ENCODE results near the gene ETFBKMT.

DNA sequence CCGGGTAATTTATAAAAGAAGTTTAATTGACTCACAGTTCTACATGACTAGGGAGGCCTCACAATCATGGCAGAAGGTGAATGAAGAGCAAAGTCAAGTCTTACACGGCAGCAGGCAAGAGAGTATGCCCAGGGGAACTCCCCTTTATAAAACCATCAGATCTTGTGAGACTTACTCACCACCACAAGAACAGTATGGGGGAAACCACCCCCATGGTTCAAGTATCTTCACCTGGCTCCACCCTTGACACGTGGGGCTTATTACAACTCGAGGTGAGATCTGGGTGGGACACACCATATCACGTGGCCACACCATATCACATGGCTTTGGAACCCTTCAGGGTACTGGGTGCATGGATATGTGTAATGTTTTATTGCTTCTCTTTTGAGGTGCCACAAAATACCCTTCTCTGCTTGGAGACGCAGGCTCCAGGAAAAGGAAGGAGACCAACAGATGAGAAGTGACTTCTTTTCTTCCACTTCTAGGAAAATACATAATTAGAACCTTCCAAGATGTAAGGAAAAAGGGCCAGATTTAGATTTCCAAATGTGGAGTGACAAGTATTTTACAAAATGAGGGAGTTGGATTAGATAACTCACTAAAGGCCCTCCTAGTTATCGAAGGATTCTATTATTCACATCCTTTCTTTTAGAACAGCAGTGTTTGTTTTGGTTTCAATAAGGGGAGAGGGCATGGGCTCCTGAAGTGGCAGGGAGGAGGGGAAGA is 33.1 kb upstream of the ETFBKMT start:
- TF ChIP-seq POLR2AphosphoS5 (IDR thresholded peaks at IDR 0.05): no peak
- TF ChIP-seq, protein P1, sequence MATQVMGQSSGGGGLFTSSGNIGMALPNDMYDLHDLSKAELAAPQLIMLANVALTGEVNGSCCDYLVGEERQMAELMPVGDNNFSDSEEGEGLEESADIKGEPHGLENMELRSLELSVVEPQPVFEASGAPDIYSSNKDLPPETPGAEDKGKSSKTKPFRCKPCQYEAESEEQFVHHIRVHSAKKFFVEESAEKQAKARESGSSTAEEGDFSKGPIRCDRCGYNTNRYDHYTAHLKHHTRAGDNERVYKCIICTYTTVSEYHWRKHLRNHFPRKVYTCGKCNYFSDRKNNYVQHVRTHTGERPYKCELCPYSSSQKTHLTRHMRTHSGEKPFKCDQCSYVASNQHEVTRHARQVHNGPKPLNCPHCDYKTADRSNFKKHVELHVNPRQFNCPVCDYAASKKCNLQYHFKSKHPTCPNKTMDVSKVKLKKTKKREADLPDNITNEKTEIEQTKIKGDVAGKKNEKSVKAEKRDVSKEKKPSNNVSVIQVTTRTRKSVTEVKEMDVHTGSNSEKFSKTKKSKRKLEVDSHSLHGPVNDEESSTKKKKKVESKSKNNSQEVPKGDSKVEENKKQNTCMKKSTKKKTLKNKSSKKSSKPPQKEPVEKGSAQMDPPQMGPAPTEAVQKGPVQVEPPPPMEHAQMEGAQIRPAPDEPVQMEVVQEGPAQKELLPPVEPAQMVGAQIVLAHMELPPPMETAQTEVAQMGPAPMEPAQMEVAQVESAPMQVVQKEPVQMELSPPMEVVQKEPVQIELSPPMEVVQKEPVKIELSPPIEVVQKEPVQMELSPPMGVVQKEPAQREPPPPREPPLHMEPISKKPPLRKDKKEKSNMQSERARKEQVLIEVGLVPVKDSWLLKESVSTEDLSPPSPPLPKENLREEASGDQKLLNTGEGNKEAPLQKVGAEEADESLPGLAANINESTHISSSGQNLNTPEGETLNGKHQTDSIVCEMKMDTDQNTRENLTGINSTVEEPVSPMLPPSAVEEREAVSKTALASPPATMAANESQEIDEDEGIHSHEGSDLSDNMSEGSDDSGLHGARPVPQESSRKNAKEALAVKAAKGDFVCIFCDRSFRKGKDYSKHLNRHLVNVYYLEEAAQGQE (IDR thresholded peaks at IDR 0.05; ENCODE audit: borderline replicate concordance): no peak
- TF ChIP-seq, protein P2, sequence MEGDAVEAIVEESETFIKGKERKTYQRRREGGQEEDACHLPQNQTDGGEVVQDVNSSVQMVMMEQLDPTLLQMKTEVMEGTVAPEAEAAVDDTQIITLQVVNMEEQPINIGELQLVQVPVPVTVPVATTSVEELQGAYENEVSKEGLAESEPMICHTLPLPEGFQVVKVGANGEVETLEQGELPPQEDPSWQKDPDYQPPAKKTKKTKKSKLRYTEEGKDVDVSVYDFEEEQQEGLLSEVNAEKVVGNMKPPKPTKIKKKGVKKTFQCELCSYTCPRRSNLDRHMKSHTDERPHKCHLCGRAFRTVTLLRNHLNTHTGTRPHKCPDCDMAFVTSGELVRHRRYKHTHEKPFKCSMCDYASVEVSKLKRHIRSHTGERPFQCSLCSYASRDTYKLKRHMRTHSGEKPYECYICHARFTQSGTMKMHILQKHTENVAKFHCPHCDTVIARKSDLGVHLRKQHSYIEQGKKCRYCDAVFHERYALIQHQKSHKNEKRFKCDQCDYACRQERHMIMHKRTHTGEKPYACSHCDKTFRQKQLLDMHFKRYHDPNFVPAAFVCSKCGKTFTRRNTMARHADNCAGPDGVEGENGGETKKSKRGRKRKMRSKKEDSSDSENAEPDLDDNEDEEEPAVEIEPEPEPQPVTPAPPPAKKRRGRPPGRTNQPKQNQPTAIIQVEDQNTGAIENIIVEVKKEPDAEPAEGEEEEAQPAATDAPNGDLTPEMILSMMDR (IDR thresholded peaks at IDR 0.05; ENCODE audit: poor library complexity, severe bottlenecking): no peak
- TF ChIP-seq MXI1 (conservative IDR thresholded peaks at IDR 0.05; ENCODE audit: poor library complexity, severe bottlenecking): no peak
- TF ChIP-seq RAD21 (conservative IDR thresholded peaks at IDR 0.05): no peak
- no peak for TF ChIP-seq EP300 (conservative IDR thresholded peaks at IDR 0.05; ENCODE audit: poor library complexity, severe bottlenecking)
- TF ChIP-seq EZH2 (IDR thresholded peaks at IDR 0.05; ENCODE audit: borderline replicate concordance, insufficient read depth, low read length, poor library complexity, severe bottlenecking): no peak
- TF ChIP-seq TAF1 (IDR thresholded peaks at IDR 0.05; ENCODE audit: low read depth): no peak
- TF ChIP-seq SMC3 (conservative IDR thresholded peaks at IDR 0.05; ENCODE audit: poor library complexity): no peak

All from neural cell (in vitro differentiated cells).